ENCODE measurements around the gene PSME1.

GRCh38 chr14:24185741-24186140, 49.7 kb downstream of the PSME1 start:
- TF ChIP-seq, protein P1, sequence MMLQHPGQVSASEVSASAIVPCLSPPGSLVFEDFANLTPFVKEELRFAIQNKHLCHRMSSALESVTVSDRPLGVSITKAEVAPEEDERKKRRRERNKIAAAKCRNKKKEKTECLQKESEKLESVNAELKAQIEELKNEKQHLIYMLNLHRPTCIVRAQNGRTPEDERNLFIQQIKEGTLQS (IDR thresholded peaks at IDR 0.05): no peak
- TF ChIP-seq MAX (IDR thresholded peaks at IDR 0.05) (no peak), YY1 (IDR thresholded peaks at IDR 0.05) (no peak), CTCF (IDR thresholded peaks at IDR 0.05; ENCODE audit: low read depth, low read length, missing input control) (no peak), TAF1 (conservative IDR thresholded peaks at IDR 0.05) (no peak)
